T-helper 17 cell (primary cell): ENCODE data around the gene MYMK. TPM values are rescaled to one million over a fixed set of nuclear protein-coding genes. Genes with fewer than 3 reads are reported as not detected.
A peak's percentile ranks its signal among the peaks of the same experiment; 100 is the strongest.

Source experiments
- ATAC-seq: fragments of 150-1000 bp; cut with Tn5 transposase; 2 replicates; pipeline ENCODE4 v1.10.0; 2021; ENCODE audit warnings: mild to moderate bottlenecking, moderate library complexity
- DNase-seq, 3 donors: peaks; one replicate each; pipeline versions ENCODE4 v3.0.0 to v3.0.0-alpha.2; 2020 to 2021
- H3K9me3 ChIP-seq: one replicate; pipeline ENCODE4 v1.7.0; 2013; ENCODE audit warnings: low read length, mild to moderate bottlenecking; ENCODE audit not compliant: control insufficient read depth, poor library complexity, severe bottlenecking
- H3K27ac Mint-ChIP-seq: one replicate; pipeline ENCODE4 v1.8.0; 2022; ENCODE audit warnings: mild to moderate bottlenecking, moderate library complexity, mixed read lengths
- H3K27me3 Mint-ChIP-seq: one replicate; pipeline ENCODE4 v1.8.0; 2022; ENCODE audit warnings: mixed read lengths
- H3K36me3 Mint-ChIP-seq: one replicate; pipeline ENCODE4 v1.8.0; 2022; ENCODE audit warnings: low read depth, mixed read lengths
- H3K4me1 Mint-ChIP-seq: one replicate; pipeline ENCODE4 v1.8.0; 2022; ENCODE audit warnings: mild to moderate bottlenecking, mixed read lengths
- H3K4me3 Mint-ChIP-seq: one replicate; pipeline ENCODE4 v1.8.0; 2022; ENCODE audit warnings: mild to moderate bottlenecking, moderate library complexity, mixed read lengths
- total RNA-seq, 4 donors: library from RNA in 2 of 4; stranded (reverse) in 2 of 4; gene quantifications; one replicate each; pipeline ENCODE4 v1.2.3 and lab custom pipeline; 2022 to 2026

Gene MYMK
- total RNA-seq, 2 donors from 2014 or later, result not detected

DNA sequence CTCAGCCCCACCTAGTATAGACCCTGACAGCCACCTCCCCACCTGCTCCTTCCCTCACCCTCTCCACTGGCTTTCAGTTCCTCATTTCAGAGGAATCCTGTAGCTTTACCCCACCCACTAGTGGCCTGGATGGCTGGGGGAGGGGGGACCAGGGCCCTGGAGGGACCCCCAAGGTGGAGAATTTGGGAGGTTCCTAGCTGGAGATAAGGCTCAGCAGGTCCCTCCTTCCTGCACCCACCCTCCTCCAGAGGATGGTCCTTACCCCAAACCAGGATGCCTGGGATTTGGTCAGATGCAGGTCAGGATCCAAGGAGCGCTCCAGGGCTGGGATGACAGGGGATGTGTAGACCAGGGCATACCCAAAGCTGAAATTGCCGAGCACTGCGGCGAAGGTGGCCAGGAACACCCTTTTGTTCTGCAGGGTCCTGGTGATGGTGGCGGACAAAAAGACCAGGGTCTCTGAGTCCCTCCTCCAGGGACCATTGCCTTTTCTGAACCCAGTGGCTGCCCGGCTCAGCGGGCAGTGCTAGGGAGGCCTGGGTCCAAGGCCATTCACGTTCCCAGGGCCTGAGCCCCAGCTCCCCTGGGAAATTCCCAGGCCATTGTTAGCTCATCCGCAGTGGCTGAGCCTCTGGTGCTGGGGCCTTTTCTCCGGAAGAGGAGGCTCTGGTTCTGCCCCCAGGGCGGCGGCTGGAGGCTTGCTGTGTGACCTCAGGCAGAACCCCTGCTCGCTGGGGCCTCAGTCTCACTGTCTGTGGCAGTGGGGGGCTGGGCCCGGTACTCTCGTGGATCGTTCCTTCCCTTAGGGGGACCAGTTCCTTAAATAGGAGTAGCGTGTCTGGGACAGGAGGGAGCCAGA is 46.5 kb downstream of the MYMK start:
- H3K4me3 Mint-ChIP-seq, result peak overlapping the region; percentile 85
- H3K36me3 Mint-ChIP-seq, result no peaks in the 10 kb centered on the region
- no peak overlapping the region for H3K27ac Mint-ChIP-seq
- H3K9me3 ChIP-seq, result no peaks in the 10 kb centered on the region
- peaks cover 6% of the 10 kb centered on the region for H3K4me1 Mint-ChIP-seq
- peaks cover 8% of the 10 kb centered on the region for H3K27me3 Mint-ChIP-seq
- ATAC-seq (peak; percentile 11), DNase-seq (no peak)

DNA sequence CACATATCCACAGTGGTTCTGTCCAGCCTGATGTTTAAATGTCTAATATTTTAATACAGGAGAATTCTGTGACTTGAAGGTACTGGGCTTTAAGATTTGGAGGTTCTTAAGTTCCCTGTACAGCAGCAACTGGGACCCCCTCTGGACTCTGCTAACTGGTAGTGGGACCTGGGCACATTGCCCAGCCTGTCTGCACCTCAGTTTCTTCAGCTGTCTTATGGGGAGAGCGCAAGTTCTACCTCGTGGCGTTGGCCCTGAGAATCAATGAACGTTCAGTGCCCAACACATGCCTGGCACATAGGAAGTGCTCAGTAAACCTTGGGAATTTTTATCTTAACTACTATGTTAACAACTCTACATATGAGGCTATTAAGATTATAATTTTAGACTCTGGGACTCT is 47.3 kb downstream of the MYMK start:
- no peaks in the 10 kb centered on the region for H3K9me3 ChIP-seq
- H3K27me3 Mint-ChIP-seq, result peaks cover 5% of the 10 kb centered on the region
- peaks cover 6% of the 10 kb centered on the region for H3K4me1 Mint-ChIP-seq
- no peaks in the 10 kb centered on the region for H3K36me3 Mint-ChIP-seq
- no peak overlapping the region for H3K27ac Mint-ChIP-seq
- DNase-seq, result no peak
- H3K4me3 Mint-ChIP-seq, result peak overlapping the region; percentile 85
- no peak for ATAC-seq

DNA sequence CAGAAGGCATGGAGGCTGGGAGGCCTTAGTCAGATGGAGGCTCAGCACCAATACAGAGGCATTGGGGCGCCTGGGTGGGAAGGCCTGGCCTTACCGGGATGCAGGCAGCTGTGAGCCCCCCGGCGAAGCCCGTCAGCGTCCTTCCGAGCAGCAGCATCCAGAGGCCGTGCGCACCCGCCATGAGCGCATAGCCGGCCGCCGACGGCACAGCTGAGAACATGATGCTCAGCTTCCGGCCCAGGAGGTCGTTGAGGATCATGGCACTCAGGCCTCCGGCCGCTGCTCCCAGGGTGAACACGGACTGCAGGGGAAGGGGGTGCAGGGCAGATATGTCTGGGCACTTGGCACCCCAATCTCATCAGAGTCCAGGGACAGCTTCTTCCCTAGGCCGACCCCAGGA is 47.8 kb downstream of the MYMK start:
- H3K4me3 Mint-ChIP-seq, result no peak overlapping the region
- H3K36me3 Mint-ChIP-seq, result no peaks in the 10 kb centered on the region
- ATAC-seq, result no peak
- H3K27ac Mint-ChIP-seq, result no peak overlapping the region
- H3K4me1 Mint-ChIP-seq, result peaks cover 6% of the 10 kb centered on the region
- no peaks in the 10 kb centered on the region for H3K9me3 ChIP-seq
- no peak for DNase-seq
- peaks cover under 1% of the 10 kb centered on the region for H3K27me3 Mint-ChIP-seq

DNA sequence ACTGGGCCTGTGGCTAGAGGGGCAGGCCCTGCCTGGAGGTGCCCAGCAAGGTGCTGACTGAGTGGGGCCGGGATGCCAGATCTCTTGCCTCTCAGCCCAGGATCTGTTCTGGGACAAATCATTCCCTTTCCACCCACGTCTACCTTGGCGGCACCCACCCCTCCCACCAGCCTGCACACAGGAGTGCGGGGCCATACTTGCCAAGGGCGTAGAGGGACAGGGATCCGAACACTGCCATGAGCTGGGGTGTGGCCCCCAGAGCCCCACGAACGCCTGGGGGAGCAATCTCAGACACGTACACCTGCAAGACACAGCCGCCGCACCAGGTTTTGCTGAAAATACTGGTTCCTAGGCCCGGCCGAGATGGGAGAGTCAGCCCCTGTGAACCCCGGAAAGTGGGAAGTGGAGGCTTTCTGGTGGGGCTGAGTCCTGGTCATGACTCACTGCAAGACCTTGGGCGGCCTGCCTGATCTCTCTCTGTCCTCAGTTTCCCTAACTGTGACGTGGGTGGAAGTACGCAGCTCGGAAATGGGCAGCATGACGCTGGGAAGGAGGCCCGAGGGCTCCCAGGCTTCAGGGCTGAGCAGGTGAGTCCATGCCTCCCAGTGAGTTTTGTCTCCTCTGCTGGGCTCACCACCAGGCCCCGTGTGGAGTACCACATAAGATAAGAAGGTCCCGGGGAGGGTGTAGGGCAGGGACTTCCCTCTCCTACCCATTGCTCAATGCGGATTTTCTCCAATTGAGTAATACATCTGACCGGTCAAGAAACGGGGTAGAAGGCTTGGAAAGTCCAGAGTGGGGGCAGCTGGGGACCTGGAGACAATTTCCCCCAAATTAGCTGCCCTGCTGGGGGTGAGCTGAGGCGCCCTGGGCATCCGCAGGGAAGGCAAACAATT is 48.5 kb downstream of the MYMK start:
- H3K27ac Mint-ChIP-seq, result no peak overlapping the region
- H3K36me3 Mint-ChIP-seq, result no peaks in the 10 kb centered on the region
- no peak overlapping the region for H3K4me3 Mint-ChIP-seq
- ATAC-seq, result no peak
- no peaks in the 10 kb centered on the region for H3K9me3 ChIP-seq
- no peak for DNase-seq
- no peaks in the 10 kb centered on the region for H3K27me3 Mint-ChIP-seq
- peaks cover 6% of the 10 kb centered on the region for H3K4me1 Mint-ChIP-seq

DNA sequence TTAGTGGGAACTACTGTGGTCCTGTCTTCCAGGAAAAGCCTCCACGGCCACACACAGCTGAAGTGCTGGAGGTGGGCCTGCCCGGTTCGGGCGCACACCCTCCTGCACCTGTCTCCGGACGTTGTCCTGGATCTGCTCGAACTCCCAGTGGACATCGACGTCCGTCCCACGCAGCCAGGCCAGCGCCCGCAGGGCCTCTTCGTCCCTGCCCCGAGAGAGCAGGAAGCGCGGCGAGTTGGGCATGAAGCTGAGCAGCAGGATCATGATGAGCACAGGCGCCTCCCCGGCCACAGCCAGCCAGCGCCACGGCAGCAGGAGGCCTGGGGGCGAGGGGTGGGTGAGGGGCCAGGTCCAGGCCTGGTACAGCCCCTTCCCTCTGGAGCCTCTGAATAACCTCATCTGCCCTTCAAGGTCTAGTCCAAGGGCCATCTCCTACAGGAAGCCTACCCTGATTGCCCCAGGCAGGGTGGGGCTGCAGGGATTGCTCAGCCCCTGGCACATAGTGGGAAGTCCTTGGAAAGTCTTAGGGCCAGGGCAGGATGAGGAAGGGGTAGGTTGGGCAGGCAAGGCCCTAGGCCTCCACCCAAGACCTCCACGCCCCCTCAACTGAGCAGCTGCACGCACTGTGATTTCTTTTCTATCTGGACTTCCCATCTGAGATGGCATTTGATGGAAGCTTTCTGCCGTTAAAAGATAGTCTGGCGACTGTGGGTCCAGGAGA is 49.3 kb downstream of the MYMK start:
- peaks cover 6% of the 10 kb centered on the region for H3K4me1 Mint-ChIP-seq
- ATAC-seq (no peak), DNase-seq (no peak)
- H3K27me3 Mint-ChIP-seq, result no peaks in the 10 kb centered on the region
- H3K9me3 ChIP-seq, result no peaks in the 10 kb centered on the region
- no peak overlapping the region for H3K27ac Mint-ChIP-seq
- no peaks in the 10 kb centered on the region for H3K36me3 Mint-ChIP-seq
- no peak overlapping the region for H3K4me3 Mint-ChIP-seq

DNA sequence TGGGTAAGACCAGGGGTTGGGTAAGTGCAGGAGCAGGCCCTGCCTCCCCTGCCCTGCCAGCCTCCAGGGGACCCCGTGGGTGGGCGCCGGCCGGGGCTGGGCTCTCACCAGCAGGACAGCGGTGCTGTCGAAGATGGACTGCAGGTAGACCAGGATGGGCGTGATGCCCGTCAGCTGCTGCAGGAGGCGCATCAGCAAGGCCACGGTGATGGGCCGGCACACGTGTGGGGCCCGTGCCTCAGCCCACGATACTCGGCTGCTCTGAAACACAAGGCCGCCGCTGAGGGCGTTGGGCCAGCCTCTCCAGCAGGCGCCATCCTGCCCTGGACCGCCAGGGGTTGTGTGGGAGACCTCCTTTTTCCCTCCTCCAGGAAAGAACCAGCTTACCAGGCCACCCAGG is 49.9 kb downstream of the MYMK start:
- Mint-ChIP-seq H3K4me3 (no peak overlapping the region), H3K27me3 (no peaks in the 10 kb centered on the region)

DNA sequence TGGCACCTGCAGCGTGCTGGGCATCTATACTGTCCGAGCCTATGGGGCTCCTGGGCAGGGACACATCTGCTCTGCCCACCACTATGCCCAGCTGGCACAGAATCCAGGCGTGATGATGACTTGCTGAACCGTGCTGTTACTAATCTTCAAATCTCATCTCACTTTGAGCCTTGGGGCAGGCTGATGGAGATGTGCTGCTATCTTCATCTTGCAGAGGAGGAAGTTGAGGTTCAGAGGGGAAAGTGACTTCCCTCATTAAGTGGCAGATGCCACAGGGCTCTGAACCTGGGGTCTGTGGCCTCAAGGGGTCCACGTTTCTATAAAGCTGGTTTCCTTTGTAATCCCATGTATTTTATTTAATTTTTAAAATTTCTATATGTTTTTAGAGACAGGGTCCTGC is 50.5 kb downstream of the MYMK start:
- H3K9me3 ChIP-seq, result no peaks in the 10 kb centered on the region
- Mint-ChIP-seq H3K36me3 (no peaks in the 10 kb centered on the region), H3K27ac (no peak overlapping the region), H3K4me3 (no peak overlapping the region), H3K4me1 (peaks cover under 1% of the 10 kb centered on the region), H3K27me3 (no peaks in the 10 kb centered on the region)
- ATAC-seq, result no peak
- no peak for DNase-seq

More for the DNA sequence above, 49.9 kb downstream of the MYMK start:
- ATAC-seq, result no peak
- Mint-ChIP-seq H3K4me1 (peaks cover 5% of the 10 kb centered on the region), H3K36me3 (no peaks in the 10 kb centered on the region), H3K27ac (no peak overlapping the region)
- H3K9me3 ChIP-seq, result no peaks in the 10 kb centered on the region
- DNase-seq, result no peak

DNA sequence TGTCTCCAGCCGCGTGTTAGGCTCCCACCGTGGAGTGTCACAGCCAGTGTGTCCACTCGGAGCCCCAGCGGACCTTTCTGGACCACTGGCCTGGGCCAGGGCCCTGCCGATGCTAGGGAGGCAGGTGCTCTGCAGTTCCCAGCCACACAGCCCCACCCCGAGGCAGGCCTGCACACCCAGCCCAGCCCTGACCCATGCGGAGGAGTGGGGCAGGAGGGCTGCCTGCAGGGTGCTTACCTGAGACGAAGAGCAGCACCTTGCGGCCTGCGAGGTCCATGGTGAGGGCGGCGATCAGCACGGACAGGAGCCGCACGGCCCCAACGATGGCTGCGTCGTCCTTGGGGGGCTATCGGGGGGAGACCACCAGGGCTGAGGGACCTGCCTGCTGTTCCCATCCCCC is 51.0 kb downstream of the MYMK start:
- H3K4me1 Mint-ChIP-seq, result no peaks in the 10 kb centered on the region
- no peak overlapping the region for H3K4me3 Mint-ChIP-seq
- no peak for DNase-seq
- H3K9me3 ChIP-seq, result no peaks in the 10 kb centered on the region
- no peak overlapping the region for H3K27ac Mint-ChIP-seq
- ATAC-seq, result no peak
- no peaks in the 10 kb centered on the region for H3K36me3 Mint-ChIP-seq
- no peaks in the 10 kb centered on the region for H3K27me3 Mint-ChIP-seq

DNA sequence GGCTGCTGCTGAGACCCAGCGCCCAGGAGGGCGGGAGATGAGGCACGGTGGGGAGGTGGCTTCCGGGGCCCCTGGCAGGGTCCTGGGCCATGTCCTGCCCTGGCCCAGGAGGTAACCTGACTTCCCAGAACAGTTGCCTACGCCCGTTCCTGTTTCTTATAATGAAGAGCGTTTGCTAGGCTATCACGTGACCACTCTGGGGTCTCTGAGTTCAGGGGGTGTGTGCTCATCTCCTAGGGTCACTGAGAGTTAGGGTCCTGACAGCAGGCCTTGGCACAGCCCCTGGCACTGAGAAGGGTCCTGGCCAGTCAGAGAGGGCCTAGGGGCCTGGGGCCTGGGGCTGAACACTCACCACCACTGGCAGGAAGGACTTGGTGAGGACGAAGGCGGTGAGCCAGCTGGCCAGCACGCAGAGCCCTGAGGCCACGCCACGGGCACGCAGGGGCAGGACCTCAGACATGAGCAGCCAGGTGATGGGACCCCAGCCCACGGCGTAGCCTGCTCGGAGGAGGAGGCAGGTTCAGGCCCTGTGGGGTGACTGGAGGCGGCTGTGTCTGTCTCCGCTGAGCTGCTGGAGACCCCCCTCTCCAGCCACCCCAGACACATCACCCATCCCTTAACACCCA is 51.9 kb downstream of the MYMK start:
- DNase-seq, result no peak
- no peak overlapping the region for H3K4me3 Mint-ChIP-seq
- ATAC-seq, result no peak
- no peaks in the 10 kb centered on the region for H3K27me3 Mint-ChIP-seq
- no peak overlapping the region for H3K27ac Mint-ChIP-seq
- no peaks in the 10 kb centered on the region for H3K4me1 Mint-ChIP-seq
- no peaks in the 10 kb centered on the region for H3K36me3 Mint-ChIP-seq
- H3K9me3 ChIP-seq, result no peaks in the 10 kb centered on the region

DNA sequence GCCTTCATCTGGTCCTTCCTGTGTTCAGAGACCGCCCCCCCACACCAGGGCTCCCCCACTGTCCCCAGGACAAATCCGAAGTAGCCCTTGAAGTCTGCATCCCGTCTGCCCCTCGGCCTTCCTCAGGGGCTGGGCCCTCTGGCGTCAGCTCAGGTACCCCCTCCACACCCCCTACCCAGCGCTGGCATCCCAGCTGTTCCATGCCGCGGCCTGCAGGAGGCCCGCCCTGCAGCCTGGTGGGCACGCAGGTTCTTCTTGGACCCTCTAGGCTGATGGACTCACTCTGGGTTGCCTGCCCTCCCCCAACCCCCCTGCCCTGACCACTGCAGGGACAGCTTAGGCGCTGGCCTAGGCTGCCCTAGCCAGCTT is 52.5 kb downstream of the MYMK start:
- Mint-ChIP-seq H3K4me3 (no peak overlapping the region), H3K36me3 (no peaks in the 10 kb centered on the region), H3K27me3 (no peaks in the 10 kb centered on the region), H3K4me1 (no peaks in the 10 kb centered on the region), H3K27ac (no peak overlapping the region)
- no peaks in the 10 kb centered on the region for H3K9me3 ChIP-seq
- ATAC-seq, result no peak
- DNase-seq, result no peak

DNA sequence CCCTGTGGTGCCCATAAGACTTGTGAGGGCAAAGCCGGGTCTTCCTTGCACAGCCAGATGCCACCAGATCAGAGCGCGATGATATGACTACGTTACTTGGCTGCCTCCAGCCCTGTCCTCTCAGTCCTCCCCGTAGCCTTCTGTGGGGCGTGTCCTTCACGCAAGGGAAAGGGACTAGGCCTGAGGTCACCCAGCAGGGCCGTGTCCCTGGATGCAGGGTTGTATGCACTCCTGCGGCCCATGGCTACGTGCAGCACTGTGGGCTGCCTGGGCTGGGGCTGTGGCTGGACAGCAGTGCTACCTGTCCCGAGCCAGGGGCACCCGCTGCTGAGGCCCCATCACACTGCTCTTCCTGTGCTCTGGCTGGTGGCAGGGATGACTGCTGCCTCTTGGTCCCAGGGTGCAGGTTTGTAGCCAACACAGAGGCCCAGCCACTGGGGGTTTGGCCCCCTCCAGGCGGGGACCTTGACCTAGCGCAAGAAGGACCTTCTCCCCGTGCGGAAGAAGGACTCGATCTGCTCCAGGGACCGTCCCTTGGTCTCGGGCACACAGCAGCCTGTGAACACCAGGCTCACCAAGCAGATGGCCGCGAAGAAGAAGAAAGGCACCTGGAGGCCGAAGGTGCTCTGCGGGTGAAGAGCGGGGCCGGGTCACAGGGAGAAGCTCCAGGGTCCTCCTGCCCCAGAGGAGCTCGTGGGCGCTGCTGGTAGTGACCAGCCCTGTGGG is 53.0 kb downstream of the MYMK start:
- Mint-ChIP-seq H3K27ac (no peak overlapping the region), H3K4me1 (no peaks in the 10 kb centered on the region), H3K36me3 (no peaks in the 10 kb centered on the region), H3K27me3 (no peaks in the 10 kb centered on the region), H3K4me3 (no peak overlapping the region)
- ATAC-seq (no peak), DNase-seq (no peak)
- H3K9me3 ChIP-seq, result no peaks in the 10 kb centered on the region

DNA sequence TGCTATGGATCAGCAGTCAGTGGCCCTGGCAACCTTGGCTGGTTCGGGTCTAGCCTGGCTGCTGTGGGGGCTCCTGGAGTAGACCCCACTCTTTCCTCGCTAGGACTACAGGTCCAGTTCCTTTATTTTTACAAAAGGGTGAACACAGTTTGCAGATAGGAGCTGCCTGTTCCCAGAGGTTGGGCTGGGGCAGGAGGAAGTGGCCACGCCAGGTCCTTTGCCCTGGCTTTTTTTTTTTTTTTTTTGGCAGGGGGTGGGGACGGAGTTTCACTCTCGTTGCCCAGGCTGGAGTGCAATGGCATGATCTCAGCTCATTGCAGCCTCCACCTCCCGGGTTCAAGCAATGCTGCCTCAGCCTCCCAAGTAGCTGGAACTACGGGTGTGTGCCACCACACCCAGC is 53.8 kb downstream of the MYMK start:
- Mint-ChIP-seq H3K27me3 (no peaks in the 10 kb centered on the region), H3K27ac (no peak overlapping the region), H3K4me3 (no peak overlapping the region), H3K4me1 (no peaks in the 10 kb centered on the region), H3K36me3 (no peaks in the 10 kb centered on the region)
- DNase-seq, result no peak
- no peak for ATAC-seq
- H3K9me3 ChIP-seq, result no peaks in the 10 kb centered on the region
